ENCODE results near the gene SLAMF9. TPM values are rescaled to one million over a fixed set of nuclear protein-coding genes. Genes with fewer than 3 reads are reported as not detected.

SLAMF9 gene
- total and polyA plus RNA-seq, 2 of the 8 experiments (the other 6 are each of a cell fraction or from before 2014, with no cell fraction given) = not detected

- TF ChIP-seq CHD7 (IDR thresholded peaks at IDR 0.05; ENCODE audit: insufficient replicate concordance, low read length) = no peak
- TF ChIP-seq POU5F1 (IDR thresholded peaks at IDR 0.05; ENCODE audit: low read depth, low read length) = no peak
Observed at GRCh38 chr1:159931101-159931794, 22.8 kb downstream of the SLAMF9 start (continued).

Data from H1 (cell line).